ENCODE measurements around the gene ZMYND15. TPM values are rescaled to one million over a fixed set of nuclear protein-coding genes. Genes with fewer than 3 reads are reported as not detected.

The ZMYND15 gene
- total and polyA plus RNA-seq, 2 donors (not counting 1 experiment from before 2014, with no cell fraction given), result under 0.01 to 0.11 TPM

DNA sequence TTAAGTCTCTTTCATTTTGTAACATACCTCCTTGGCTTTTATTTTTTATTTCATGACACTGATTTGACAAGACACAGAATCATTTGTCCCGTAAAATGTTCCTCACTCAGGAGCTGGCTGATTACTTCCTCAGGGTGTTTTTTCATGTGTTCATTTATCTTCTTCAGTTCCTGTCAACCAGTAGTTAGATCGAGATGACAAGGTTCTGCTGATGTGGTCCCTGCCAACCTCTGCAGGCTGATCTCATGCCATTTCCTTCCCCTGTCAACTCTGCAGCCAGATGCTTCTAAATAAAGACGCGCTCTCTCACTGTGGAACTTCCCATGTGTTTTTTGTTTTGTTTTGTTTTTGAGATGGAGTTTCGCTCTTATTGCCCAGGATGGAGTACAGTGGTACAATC, 8.2 kb downstream of the ZMYND15 start:
- Histone ChIP-seq H3K27me3 (ENCODE audit: control insufficient read depth, insufficient read depth, low read length) (peaks cover 16% of the 10 kb centered on the region), H2AFZ (ENCODE audit: low read length) (no peak overlapping the region), H3K36me3 (ENCODE audit: control insufficient read depth, insufficient read depth, low read length) (no peaks in the 10 kb centered on the region), H3K4me2 (ENCODE audit: extremely low read depth, insufficient read depth, low read length) (no peak overlapping the region), H3K9ac (ENCODE audit: insufficient read depth, low read length) (no peak overlapping the region), H3K4me3 (replicated peaks in 1 of 4; ENCODE audit: control extremely low read depth in 1 of 4, insufficient read depth in 1 of 4, low read depth in 3 of 4, low read length in 4 of 4) (no peak overlapping the region), H3K27ac (ENCODE audit: insufficient read depth, low read length) (no peak overlapping the region), H3K4me1 (ENCODE audit: control insufficient read depth, extremely low read depth, insufficient read depth, low read length) (no peaks in the 10 kb centered on the region), H3K79me2 (ENCODE audit: control insufficient read depth, insufficient read depth, low read length) (no peaks in the 10 kb centered on the region), H3K9me3 (ENCODE audit: control insufficient read depth, insufficient read depth, low read depth, low read length) (no peaks in the 10 kb centered on the region), H4K20me1 (ENCODE audit: control insufficient read depth, extremely low read depth, insufficient read depth, low read length) (no peaks in the 10 kb centered on the region)
- TF ChIP-seq EZH2 (IDR thresholded peaks at IDR 0.05; ENCODE audit: low read length, missing control alignments), result no peak
- TF ChIP-seq, protein P1, sequence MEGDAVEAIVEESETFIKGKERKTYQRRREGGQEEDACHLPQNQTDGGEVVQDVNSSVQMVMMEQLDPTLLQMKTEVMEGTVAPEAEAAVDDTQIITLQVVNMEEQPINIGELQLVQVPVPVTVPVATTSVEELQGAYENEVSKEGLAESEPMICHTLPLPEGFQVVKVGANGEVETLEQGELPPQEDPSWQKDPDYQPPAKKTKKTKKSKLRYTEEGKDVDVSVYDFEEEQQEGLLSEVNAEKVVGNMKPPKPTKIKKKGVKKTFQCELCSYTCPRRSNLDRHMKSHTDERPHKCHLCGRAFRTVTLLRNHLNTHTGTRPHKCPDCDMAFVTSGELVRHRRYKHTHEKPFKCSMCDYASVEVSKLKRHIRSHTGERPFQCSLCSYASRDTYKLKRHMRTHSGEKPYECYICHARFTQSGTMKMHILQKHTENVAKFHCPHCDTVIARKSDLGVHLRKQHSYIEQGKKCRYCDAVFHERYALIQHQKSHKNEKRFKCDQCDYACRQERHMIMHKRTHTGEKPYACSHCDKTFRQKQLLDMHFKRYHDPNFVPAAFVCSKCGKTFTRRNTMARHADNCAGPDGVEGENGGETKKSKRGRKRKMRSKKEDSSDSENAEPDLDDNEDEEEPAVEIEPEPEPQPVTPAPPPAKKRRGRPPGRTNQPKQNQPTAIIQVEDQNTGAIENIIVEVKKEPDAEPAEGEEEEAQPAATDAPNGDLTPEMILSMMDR (conservative IDR thresholded peaks at IDR 0.05 in 1 of 2, IDR thresholded peaks at IDR 0.05 in 1 of 2; ENCODE audit: low read depth in 1 of 2, low read length in 2 of 2), result no peak
- no peak for DNase-seq (ENCODE audit: low read depth in 2 of 2)

DNA sequence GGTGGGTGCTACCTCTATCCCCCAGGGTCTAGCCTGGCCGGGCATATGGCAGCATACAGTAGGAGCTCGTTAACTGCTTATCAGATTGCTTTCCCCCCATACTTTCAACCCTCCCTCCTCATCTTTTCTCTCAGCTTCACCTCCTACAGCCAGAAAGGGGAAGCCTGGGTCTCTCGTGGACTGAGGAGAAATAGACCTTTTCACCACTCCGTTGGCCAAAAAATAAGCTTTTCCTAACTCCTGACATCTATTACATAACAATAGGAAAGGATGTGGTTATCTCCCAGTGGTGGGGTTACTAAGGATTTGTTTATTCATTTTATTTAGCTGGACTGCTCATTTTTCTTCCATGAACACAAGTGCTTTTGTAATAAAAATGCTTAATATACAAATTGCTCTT, 9.1 kb downstream of the ZMYND15 start:
- TF ChIP-seq, protein P1 (conservative IDR thresholded peaks at IDR 0.05 in 1 of 2, IDR thresholded peaks at IDR 0.05 in 1 of 2; ENCODE audit: low read depth in 1 of 2, low read length in 2 of 2), result no peak
- no peak for TF ChIP-seq EZH2 (IDR thresholded peaks at IDR 0.05; ENCODE audit: low read length, missing control alignments)
- Histone ChIP-seq H3K36me3 (ENCODE audit: control insufficient read depth, insufficient read depth, low read length) (no peaks in the 10 kb centered on the region), H3K27me3 (ENCODE audit: control insufficient read depth, insufficient read depth, low read length) (peaks cover 16% of the 10 kb centered on the region), H3K4me2 (ENCODE audit: extremely low read depth, insufficient read depth, low read length) (no peak overlapping the region), H3K9ac (ENCODE audit: insufficient read depth, low read length) (no peak overlapping the region), H3K79me2 (ENCODE audit: control insufficient read depth, insufficient read depth, low read length) (no peaks in the 10 kb centered on the region), H3K27ac (ENCODE audit: insufficient read depth, low read length) (no peak overlapping the region), H4K20me1 (ENCODE audit: control insufficient read depth, extremely low read depth, insufficient read depth, low read length) (no peaks in the 10 kb centered on the region), H3K9me3 (ENCODE audit: control insufficient read depth, insufficient read depth, low read depth, low read length) (no peaks in the 10 kb centered on the region), H2AFZ (ENCODE audit: low read length) (no peak overlapping the region), H3K4me3 (replicated peaks in 1 of 4; ENCODE audit: control extremely low read depth in 1 of 4, insufficient read depth in 1 of 4, low read depth in 3 of 4, low read length in 4 of 4) (no peak overlapping the region), H3K4me1 (ENCODE audit: control insufficient read depth, extremely low read depth, insufficient read depth, low read length) (no peaks in the 10 kb centered on the region)
- DNase-seq (ENCODE audit: low read depth in 2 of 2), result no peak

DNA sequence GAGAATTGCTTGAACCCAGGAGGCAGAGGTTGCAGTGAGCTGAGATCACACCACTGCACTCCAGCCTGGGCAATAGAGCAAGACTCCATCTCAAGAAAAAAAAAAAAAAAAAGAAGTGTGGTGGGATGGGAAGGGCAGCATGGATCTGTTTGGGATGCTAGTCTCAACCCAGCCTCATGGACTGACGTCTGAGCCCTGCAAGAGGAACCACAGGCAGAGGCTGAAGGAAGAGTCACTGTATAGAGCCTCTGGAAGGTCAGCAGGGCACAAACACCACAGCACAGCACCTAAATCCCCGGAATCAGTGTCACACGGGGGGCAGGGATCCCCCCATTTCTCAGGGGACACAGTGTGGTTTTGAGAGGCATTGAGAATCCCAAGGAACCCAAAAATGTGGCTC, 11.0 kb downstream of the ZMYND15 start:
- Histone ChIP-seq H3K4me2 (ENCODE audit: extremely low read depth, insufficient read depth, low read length) (no peak overlapping the region), H3K9ac (ENCODE audit: insufficient read depth, low read length) (no peak overlapping the region), H3K4me1 (ENCODE audit: control insufficient read depth, extremely low read depth, insufficient read depth, low read length) (no peaks in the 10 kb centered on the region), H3K9me3 (ENCODE audit: control insufficient read depth, insufficient read depth, low read depth, low read length) (no peaks in the 10 kb centered on the region), H4K20me1 (ENCODE audit: control insufficient read depth, extremely low read depth, insufficient read depth, low read length) (no peaks in the 10 kb centered on the region), H3K27ac (ENCODE audit: insufficient read depth, low read length) (no peak overlapping the region), H2AFZ (ENCODE audit: low read length) (no peak overlapping the region), H3K27me3 (ENCODE audit: control insufficient read depth, insufficient read depth, low read length) (peaks cover 12% of the 10 kb centered on the region), H3K36me3 (ENCODE audit: control insufficient read depth, insufficient read depth, low read length) (no peaks in the 10 kb centered on the region), H3K79me2 (ENCODE audit: control insufficient read depth, insufficient read depth, low read length) (no peaks in the 10 kb centered on the region), H3K4me3 (replicated peaks in 1 of 4; ENCODE audit: control extremely low read depth in 1 of 4, insufficient read depth in 1 of 4, low read depth in 3 of 4, low read length in 4 of 4) (no peak overlapping the region)
- TF ChIP-seq EZH2 (IDR thresholded peaks at IDR 0.05; ENCODE audit: low read length, missing control alignments), result no peak
- TF ChIP-seq, protein P1 (conservative IDR thresholded peaks at IDR 0.05 in 1 of 2, IDR thresholded peaks at IDR 0.05 in 1 of 2; ENCODE audit: low read depth in 1 of 2, low read length in 2 of 2), result no peak
- DNase-seq (ENCODE audit: low read depth in 2 of 2), result no peak

Measured in fibroblast of lung (primary cell).